ENCODE results near the gene FHOD3.
A peak's percentile ranks its signal among the peaks of the same experiment; 100 is the strongest.

FHOD3 gene

GRCh38 chr18:36297417-36298125 lies at the start of gene FHOD3:
Gene FHOD3, plus strand, starts transcription at chr18:36297713. Its CDS starts 123 bp downstream, at chr18:36297836.
- DNase-seq (ENCODE audit: low read depth) = peak; percentile 63

GRCh38 chr18:36249392-36249791 lies 48.1 kb upstream of the FHOD3 start:
- DNase-seq (ENCODE audit: low read depth) = no peak

GRCh38 chr18:36250827-36251226 lies 46.7 kb upstream of the FHOD3 start:
- no peak for DNase-seq (ENCODE audit: low read depth)

- DNase-seq (ENCODE audit: low read depth) = no peak
These were observed 42.3 kb upstream of the FHOD3 start for GRCh38 chr18:36255072-36255698.

- no peak for DNase-seq (ENCODE audit: low read depth)
These were observed 41.4 kb upstream of the FHOD3 start for GRCh38 chr18:36256094-36256493.

- DNase-seq (ENCODE audit: low read depth) = no peak
These were observed 34.5 kb upstream of the FHOD3 start for GRCh38 chr18:36262971-36263370.

- DNase-seq (ENCODE audit: low read depth) = no peak
These were observed 33.2 kb upstream of the FHOD3 start for GRCh38 chr18:36264283-36264682.

GRCh38 chr18:36265015-36265414 lies 32.5 kb upstream of the FHOD3 start:
- no peak for DNase-seq (ENCODE audit: low read depth)

- no peak for DNase-seq (ENCODE audit: low read depth)
These were observed 28.4 kb upstream of the FHOD3 start for GRCh38 chr18:36269157-36269556.

GRCh38 chr18:36271153-36271552 lies 26.4 kb upstream of the FHOD3 start:
- DNase-seq (ENCODE audit: low read depth) = no peak

- no peak for DNase-seq (ENCODE audit: low read depth)
These were observed 24.2 kb upstream of the FHOD3 start for GRCh38 chr18:36273347-36273746.

- no peak for DNase-seq (ENCODE audit: low read depth)
These were observed 23.3 kb upstream of the FHOD3 start for GRCh38 chr18:36274083-36274715.

- DNase-seq (ENCODE audit: low read depth) = no peak
These were observed 22.0 kb upstream of the FHOD3 start for GRCh38 chr18:36275561-36275960.

- DNase-seq (ENCODE audit: low read depth) = no peak
These were observed 18.5 kb upstream of the FHOD3 start for GRCh38 chr18:36279001-36279400.

GRCh38 chr18:36281936-36282335 lies 15.6 kb upstream of the FHOD3 start:
- no peak for DNase-seq (ENCODE audit: low read depth)

GRCh38 chr18:36283448-36283847 lies 14.1 kb upstream of the FHOD3 start:
- no peak for DNase-seq (ENCODE audit: low read depth)

- DNase-seq (ENCODE audit: low read depth) = no peak
These were observed 13.2 kb upstream of the FHOD3 start for GRCh38 chr18:36284268-36284667.

GRCh38 chr18:36284671-36285295 lies 12.7 kb upstream of the FHOD3 start:
- peak; percentile 60 for DNase-seq (ENCODE audit: low read depth)

GRCh38 chr18:36287653-36288052 lies 9.9 kb upstream of the FHOD3 start:
- no peak for DNase-seq (ENCODE audit: low read depth)

GRCh38 chr18:36288689-36289088 lies 8.8 kb upstream of the FHOD3 start:
- no peak for DNase-seq (ENCODE audit: low read depth)

- no peak for DNase-seq (ENCODE audit: low read depth)
These were observed 3.5 kb upstream of the FHOD3 start for GRCh38 chr18:36294031-36294430.

- no peak for DNase-seq (ENCODE audit: low read depth)
These were observed 2.3 kb upstream of the FHOD3 start for GRCh38 chr18:36295214-36295613.

- no peak for DNase-seq (ENCODE audit: low read depth)
These were observed 1.6 kb upstream of the FHOD3 start for GRCh38 chr18:36295880-36296301.
